GM21723 (cell line): ENCODE measurements around the gene CDK5RAP3.

Experiments used
- ATAC-seq: cut with Tn5 transposase; IDR thresholded peaks from one replicate; pipeline ENCODE4 v1.9.1; 2021; ENCODE audit warnings: mild to moderate bottlenecking, moderate library complexity; ENCODE audit not compliant: unreplicated experiment

The CDK5RAP3 gene

DNA sequence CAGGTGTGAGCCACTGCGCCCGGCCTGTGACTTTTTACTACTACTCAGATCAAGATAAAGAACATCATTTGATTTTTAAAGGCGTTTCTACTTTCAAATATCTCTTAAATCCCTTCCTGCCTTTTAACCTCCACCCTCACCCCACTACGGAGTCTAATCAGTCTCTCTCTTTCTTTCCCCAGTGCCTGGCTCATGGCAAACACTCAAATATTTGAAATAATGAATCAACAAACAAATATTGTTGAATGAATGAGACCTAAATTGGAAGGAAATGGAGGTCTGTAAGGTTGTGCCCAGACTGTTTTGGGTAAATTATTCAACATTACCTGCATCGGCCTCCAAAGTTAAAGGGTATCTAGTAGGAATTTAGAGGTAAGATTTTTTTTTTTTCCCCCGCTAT is 52.0 kb downstream of the CDK5RAP3 start:
- ATAC-seq: no peak

- no peak for ATAC-seq
These were observed 52.7 kb downstream of the CDK5RAP3 start for GRCh38 chr17:48023400-48024148.

- no peak for ATAC-seq
These were observed 53.5 kb downstream of the CDK5RAP3 start for GRCh38 chr17:48024149-48025039.

- peak; percentile 72 for ATAC-seq
These were observed 54.4 kb downstream of the CDK5RAP3 start for GRCh38 chr17:48025040-48025903.

GRCh38 chr17:48025904-48026501 is 55.1 kb downstream of the CDK5RAP3 start:
- ATAC-seq: no peak

- ATAC-seq: no peak
These were observed 55.8 kb downstream of the CDK5RAP3 start for GRCh38 chr17:48026502-48027321.

DNA sequence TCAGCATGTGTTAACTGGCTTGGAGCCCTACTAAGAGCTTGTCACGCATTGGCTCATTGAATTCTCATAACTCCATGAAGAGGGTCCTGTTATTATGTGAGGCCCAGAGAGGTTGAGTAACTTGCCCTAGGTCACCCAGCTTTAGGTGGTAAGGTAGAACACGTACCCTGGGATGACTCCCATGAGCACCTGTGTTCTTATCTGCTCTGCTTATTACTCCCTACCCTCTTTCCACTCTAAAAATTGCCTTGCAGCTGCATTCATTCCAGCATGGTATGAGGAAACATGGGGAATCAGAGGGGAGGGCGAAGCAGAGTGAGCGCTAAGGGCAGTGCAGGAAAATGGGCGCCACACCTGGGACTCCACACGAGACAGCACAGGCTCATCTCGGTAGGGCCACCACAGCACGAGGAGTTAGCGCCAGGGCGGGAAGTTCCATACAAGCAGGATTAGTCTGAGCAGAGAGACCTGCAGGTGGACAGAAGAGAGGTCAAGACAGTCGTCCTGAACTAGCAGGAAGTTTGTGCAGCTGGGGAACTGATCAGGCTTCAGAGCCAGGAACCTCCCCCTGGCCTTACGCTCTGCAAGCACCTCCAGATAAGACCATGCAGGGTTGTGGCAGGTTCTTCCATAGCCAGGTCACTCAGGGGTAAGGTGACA is 56.5 kb downstream of the CDK5RAP3 start:
- no peak for ATAC-seq

DNA sequence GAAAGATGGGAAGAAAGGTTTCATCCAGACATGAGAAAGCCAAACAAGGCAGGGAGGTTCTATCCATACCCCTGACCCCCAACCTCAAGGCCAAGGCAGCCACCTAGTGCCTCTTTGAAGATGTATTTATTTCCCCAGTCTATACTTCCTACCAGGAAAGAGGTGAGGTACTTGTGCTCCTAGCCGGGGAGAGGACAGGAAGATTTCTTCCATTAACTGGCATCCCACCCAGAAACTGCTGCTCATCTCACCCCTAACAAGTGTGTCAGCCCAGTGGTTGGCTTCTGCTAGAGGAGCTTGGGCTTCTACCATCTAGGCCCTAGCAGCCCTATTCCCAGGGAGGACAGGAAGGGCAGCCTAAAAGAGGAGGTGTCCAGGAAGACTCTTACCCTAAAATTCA is 57.8 kb downstream of the CDK5RAP3 start:
- ATAC-seq: no peak

DNA sequence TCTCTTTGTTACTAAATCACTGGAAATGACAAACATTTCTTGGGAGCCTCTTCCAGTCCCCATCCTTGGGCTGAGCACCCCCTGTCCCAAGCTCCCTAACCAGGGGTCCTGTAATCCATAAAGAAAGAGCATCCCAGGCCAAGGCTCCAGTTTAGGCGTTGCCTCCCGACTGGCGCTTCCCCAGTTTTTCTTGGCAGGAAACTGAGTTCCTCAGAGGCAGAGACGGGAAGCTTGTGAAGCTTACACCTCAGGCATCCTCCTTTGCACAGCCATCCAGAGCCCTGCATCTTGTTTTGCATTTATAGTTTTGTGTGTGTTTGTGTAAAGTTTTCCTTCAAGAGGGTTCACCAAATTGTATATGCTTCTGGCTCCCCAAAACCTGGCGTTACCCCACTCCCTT is 59.6 kb downstream of the CDK5RAP3 start:
- no peak for ATAC-seq
